AG09309 (cell line): ENCODE measurements around the gene ADAM33.

Experiments used
- DNase-seq: peaks from one replicate; pipeline ENCODE4 v3.0.0-alpha.2; 2010; ENCODE audit warnings: low read depth
- H3K4me3 ChIP-seq: 2 replicates; pipeline ENCODE4 v1.5.1; 2011; ENCODE audit warnings: mild to moderate bottlenecking, low read depth, low read length, moderate library complexity; ENCODE audit not compliant: control insufficient read depth
- CTCF ChIP-seq: IDR thresholded peaks from 2 replicates; pipeline ENCODE4 v1.5.1; 2011; ENCODE audit warnings: mild to moderate bottlenecking, low read depth, low read length, inconsistent platforms; ENCODE audit not compliant: insufficient read depth, control insufficient read depth; ENCODE audit errors: missing control alignments

ADAM33 gene

GRCh38 chr20:3654326-3655130, 27.3 kb downstream of the ADAM33 start:
- TF ChIP-seq CTCF: no peak
- no peak overlapping the region for H3K4me3 ChIP-seq
- no peak for DNase-seq

- no peak for TF ChIP-seq CTCF
- DNase-seq: no peak
- no peak overlapping the region for H3K4me3 ChIP-seq
Measured at GRCh38 chr20:3653921-3654320, 27.9 kb downstream of the ADAM33 start.

- TF ChIP-seq CTCF: no peak
- no peak for DNase-seq
- H3K4me3 ChIP-seq: no peak overlapping the region
Measured at GRCh38 chr20:3652676-3653596, 28.9 kb downstream of the ADAM33 start.

GRCh38 chr20:3652221-3652620, 29.6 kb downstream of the ADAM33 start:
- no peak for TF ChIP-seq CTCF
- DNase-seq: no peak

GRCh38 chr20:3651204-3651962, 30.4 kb downstream of the ADAM33 start:
- no peak for TF ChIP-seq CTCF
- H3K4me3 ChIP-seq: no peak overlapping the region
- no peak for DNase-seq

More at GRCh38 chr20:3652221-3652620, 29.6 kb downstream of the ADAM33 start:
- no peak overlapping the region for H3K4me3 ChIP-seq

- H3K4me3 ChIP-seq: no peak overlapping the region
- TF ChIP-seq CTCF: no peak
- DNase-seq: no peak
Measured at GRCh38 chr20:3648951-3649350, 32.9 kb downstream of the ADAM33 start.
